Adrenal gland (tissue), 5 donors: ENCODE results near the gene TPD52L1.

Source experiments
- POLR2A ChIP-seq, 2 donors: fragments of 450-650 bp; IDR thresholded peaks; one replicate each; pipeline ENCODE4 v1.6.1; 2017; ENCODE audit warnings: antibody characterized with exemption in 2 of 2, mild to moderate bottlenecking in 2 of 2, moderate library complexity in 1 of 2
- TF ChIP-seq, protein P1 (sequence below), 6 experiments: fragments of 450-650 bp in 4 of 6; fragments of 200-600 bp in 2 of 6; sonication (generic) in 1 of 6; IDR thresholded peaks; 1 replicate in 5 of 6; 2 replicates in 1 of 6; pipeline versions ENCODE4 v1.5.1 to v1.8.0; 2016 to 2021; ENCODE audit warnings: antibody characterized with exemption in 6 of 6, mild to moderate bottlenecking in 2 of 6, moderate library complexity in 1 of 6
- donor health status: DM: no; HTN: no; CAD: no.

GRCh38 chr6:125248136-125248535 is 94.6 kb downstream of the TPD52L1 start:
- TF ChIP-seq, protein P1, sequence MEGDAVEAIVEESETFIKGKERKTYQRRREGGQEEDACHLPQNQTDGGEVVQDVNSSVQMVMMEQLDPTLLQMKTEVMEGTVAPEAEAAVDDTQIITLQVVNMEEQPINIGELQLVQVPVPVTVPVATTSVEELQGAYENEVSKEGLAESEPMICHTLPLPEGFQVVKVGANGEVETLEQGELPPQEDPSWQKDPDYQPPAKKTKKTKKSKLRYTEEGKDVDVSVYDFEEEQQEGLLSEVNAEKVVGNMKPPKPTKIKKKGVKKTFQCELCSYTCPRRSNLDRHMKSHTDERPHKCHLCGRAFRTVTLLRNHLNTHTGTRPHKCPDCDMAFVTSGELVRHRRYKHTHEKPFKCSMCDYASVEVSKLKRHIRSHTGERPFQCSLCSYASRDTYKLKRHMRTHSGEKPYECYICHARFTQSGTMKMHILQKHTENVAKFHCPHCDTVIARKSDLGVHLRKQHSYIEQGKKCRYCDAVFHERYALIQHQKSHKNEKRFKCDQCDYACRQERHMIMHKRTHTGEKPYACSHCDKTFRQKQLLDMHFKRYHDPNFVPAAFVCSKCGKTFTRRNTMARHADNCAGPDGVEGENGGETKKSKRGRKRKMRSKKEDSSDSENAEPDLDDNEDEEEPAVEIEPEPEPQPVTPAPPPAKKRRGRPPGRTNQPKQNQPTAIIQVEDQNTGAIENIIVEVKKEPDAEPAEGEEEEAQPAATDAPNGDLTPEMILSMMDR (IDR thresholded peaks at IDR 0.05): no peak
- no peak for TF ChIP-seq POLR2A (IDR thresholded peaks at IDR 0.05)
